T-helper 1 cell treated with Interleukin-12 subunit alpha and Interleukin-12 subunit beta and Interleukin-4 antibody, amounts not matched to agents 30 μg/mL and 1 μg/mL, for 36 hours (primary cell): ENCODE measurements around the gene DNAH7.

Experiments
- H3K27ac Mint-ChIP-seq: one replicate; pipeline ENCODE4 v1.8.0; 2021; ENCODE audit warnings: mild to moderate bottlenecking, mixed read lengths
- H3K27me3 Mint-ChIP-seq: one replicate; pipeline ENCODE4 v1.8.0; 2021; ENCODE audit warnings: low read depth, mixed read lengths
- H3K36me3 Mint-ChIP-seq: one replicate; pipeline ENCODE4 v1.8.0; 2021; ENCODE audit warnings: low read depth, mixed read lengths
- H3K4me1 Mint-ChIP-seq: one replicate; pipeline ENCODE4 v1.8.0; 2021; ENCODE audit warnings: low read depth, mixed read lengths
- H3K4me3 Mint-ChIP-seq: one replicate; pipeline ENCODE4 v1.8.0; 2021; ENCODE audit warnings: mild to moderate bottlenecking, moderate library complexity, mixed read lengths
- H3K9me3 Mint-ChIP-seq: one replicate; pipeline ENCODE4 v1.8.0; 2021; ENCODE audit warnings: mixed read lengths

Gene DNAH7

DNA sequence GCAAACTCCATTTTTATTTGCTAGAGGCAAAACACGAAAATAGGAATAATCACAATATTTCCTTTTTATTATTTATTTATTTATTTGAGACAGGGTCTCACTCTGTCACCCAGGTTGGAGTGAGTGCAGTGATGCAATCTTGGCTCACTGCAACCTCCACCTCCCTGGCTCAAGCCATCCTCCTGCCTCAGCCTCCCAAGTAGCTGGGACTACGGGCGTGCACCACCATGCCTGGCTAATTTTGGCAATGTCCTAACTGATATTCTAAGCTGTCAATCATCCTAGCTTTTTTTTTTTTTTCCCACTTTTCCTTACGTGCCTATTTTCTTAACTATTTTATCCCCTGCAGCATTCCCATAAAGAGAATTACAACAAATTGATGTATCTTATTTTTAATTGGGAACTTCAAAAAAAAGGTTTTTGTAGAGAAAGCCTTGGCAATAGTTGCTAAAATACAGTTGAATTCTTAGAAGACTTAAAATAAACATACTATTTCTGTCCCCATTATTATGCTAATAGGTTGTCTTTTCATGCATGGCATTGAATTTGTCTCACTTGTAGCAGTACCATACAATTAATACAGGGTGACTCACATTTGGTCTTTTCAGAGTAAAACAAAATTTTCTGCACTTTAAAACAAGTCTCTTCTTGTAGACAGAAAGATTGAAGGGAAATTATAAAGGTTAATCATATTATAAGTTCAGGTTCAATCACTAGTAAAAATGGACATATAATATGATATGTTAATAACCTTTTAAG, 258.1 kb downstream of the DNAH7 start:
- Mint-ChIP-seq H3K27me3 (peaks cover 14% of the 10 kb centered on the region), H3K27ac (no peak overlapping the region), H3K4me1 (no peaks in the 10 kb centered on the region), H3K4me3 (no peak overlapping the region), H3K9me3 (no peaks in the 10 kb centered on the region), H3K36me3 (no peaks in the 10 kb centered on the region)

DNA sequence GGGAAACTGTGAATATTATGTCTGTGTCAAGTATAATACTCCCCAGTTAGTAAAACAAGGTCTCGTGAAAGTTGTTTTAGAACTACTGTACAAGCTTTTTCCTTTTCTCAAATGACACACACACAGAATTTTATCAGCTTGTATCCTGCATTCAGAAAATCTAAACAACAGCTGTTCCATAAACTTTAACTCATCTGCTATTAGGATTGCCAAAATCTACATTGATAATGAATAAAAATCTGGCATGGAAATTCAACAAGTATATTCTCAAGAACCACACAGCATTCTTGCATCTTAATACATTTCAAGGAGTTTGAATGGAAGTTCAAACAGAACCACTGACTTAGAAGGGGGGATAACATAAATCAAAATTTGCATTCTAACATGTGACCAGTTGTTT, 260.4 kb downstream of the DNAH7 start:
- Mint-ChIP-seq H3K27ac (no peak overlapping the region), H3K4me1 (no peaks in the 10 kb centered on the region), H3K27me3 (peaks cover 14% of the 10 kb centered on the region), H3K36me3 (no peaks in the 10 kb centered on the region), H3K9me3 (no peaks in the 10 kb centered on the region), H3K4me3 (no peak overlapping the region)

DNA sequence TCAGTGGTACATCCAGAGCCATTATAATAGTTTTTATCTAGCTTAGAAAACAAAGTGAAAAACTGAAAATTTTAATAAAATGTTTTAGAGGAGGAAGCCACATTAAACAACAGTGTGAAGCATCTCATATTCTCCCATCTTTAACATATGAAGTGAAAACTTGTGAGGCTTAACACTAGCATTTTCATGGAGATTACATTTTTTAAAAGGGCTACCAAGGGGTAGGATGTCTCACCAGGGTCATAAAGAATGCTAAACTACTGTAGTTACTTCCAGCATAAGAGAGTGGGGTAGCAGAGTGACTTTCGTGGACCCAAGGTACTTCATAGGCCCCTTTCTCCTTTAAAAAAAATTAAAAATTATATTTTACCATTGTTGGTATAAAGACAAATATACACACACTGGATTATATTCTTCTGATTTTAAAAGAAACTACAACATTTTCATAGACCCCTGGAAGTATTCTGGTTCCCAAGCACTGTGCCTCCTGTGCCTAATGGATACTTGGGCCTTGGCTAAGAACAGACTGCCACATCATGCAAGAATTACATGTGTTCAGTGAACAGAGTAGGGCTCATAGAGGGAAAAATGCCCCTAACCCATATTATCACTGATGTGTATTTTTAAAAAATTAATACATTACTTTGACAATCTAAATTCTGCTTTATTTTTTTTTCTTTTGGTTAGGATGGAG, 263.2 kb downstream of the DNAH7 start:
- no peaks in the 10 kb centered on the region for H3K36me3 Mint-ChIP-seq
- H3K27ac Mint-ChIP-seq = no peak overlapping the region
- H3K9me3 Mint-ChIP-seq = no peaks in the 10 kb centered on the region
- H3K27me3 Mint-ChIP-seq = peaks cover 7% of the 10 kb centered on the region
- H3K4me1 Mint-ChIP-seq = no peaks in the 10 kb centered on the region
- no peak overlapping the region for H3K4me3 Mint-ChIP-seq

DNA sequence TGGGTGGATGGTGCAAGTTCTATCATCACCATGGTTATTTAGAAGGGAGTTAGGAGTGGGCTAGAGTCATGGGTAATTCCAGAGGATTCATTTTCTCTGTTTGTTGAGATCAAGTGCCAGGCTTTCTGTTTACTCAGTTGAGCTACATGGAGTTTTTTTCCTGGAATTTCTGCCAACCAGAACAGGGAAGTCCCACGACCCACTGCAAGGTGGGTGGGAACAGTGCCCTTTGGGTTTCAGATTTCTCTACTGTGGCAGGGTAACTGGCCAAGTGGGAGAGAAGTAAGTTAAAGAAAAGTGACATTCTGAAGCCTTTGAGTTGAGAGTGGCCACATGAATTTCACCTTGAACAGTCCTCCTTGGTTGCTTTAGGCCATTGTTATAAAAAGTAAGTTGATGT, 272.8 kb downstream of the DNAH7 start:
- no peaks in the 10 kb centered on the region for H3K4me1 Mint-ChIP-seq
- no peaks in the 10 kb centered on the region for H3K9me3 Mint-ChIP-seq
- no peaks in the 10 kb centered on the region for H3K27me3 Mint-ChIP-seq
- no peaks in the 10 kb centered on the region for H3K36me3 Mint-ChIP-seq
- H3K27ac Mint-ChIP-seq = no peak overlapping the region
- no peak overlapping the region for H3K4me3 Mint-ChIP-seq

DNA sequence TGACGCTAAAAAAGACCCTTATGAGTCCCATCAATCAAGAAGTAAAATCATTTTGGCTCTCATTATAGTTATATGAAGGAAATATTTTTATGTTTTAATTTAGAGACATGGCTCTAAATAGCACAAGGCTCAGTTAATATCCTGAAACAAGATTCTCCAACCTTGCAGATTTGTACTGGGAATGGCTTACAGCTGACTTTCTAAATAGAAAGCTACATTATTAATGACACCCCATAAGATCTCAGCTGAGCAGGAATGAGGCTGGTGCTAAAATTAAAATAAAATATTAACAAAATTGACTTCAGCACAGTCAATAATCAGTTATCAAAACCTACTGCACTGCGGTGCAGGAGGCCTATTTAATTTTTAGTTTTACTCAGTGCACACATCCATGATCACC, 274.8 kb downstream of the DNAH7 start:
- Mint-ChIP-seq H3K27ac (no peak overlapping the region), H3K9me3 (no peaks in the 10 kb centered on the region), H3K4me3 (no peak overlapping the region), H3K4me1 (no peaks in the 10 kb centered on the region), H3K36me3 (no peaks in the 10 kb centered on the region), H3K27me3 (no peaks in the 10 kb centered on the region)

DNA sequence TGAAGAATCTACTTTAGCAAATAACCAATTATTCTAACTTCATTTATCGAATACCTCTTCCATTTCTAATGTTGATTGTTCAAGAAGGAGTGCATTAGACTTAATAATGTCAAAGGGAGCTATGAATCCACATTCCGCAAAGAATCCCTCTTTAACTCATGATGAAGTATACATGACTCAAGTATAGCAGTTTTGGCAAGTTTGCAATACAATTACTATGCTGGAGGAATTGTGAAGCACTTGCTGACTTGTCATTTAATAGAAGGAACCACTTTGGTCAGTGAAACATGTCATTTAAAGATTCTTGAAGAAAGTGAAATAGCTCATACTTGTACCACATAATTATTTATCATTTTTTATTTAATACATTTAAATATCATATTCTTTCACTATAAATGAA, 286.5 kb downstream of the DNAH7 start:
- no peaks in the 10 kb centered on the region for H3K27me3 Mint-ChIP-seq

DNA sequence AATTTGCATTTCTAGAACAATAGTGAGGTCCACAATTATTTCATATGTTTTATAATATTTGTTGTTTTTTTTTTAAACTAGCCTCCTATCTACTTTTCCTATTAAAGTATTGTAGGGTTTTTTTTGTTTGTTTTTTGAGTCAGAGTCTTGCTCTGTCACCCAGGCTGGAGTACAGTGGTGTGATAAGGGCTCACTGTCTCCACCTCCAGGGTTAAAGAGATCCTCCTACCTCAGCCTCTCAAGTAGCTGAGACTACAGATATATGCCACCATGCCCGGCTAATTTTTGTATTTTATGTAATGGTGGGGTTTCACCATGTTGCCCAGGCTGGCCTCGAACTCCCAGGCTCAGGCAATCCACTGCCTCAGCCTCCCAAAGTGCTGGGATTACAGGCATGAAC, 289.1 kb downstream of the DNAH7 start:
- Mint-ChIP-seq H3K9me3 (no peaks in the 10 kb centered on the region), H3K36me3 (no peaks in the 10 kb centered on the region), H3K4me1 (no peaks in the 10 kb centered on the region), H3K27me3 (no peaks in the 10 kb centered on the region), H3K4me3 (no peak overlapping the region), H3K27ac (no peak overlapping the region)

More for the DNA sequence above, 286.5 kb downstream of the DNAH7 start:
- no peaks in the 10 kb centered on the region for H3K4me1 Mint-ChIP-seq
- H3K27ac Mint-ChIP-seq = no peak overlapping the region
- H3K9me3 Mint-ChIP-seq = no peaks in the 10 kb centered on the region
- H3K4me3 Mint-ChIP-seq = no peak overlapping the region
- no peaks in the 10 kb centered on the region for H3K36me3 Mint-ChIP-seq

DNA sequence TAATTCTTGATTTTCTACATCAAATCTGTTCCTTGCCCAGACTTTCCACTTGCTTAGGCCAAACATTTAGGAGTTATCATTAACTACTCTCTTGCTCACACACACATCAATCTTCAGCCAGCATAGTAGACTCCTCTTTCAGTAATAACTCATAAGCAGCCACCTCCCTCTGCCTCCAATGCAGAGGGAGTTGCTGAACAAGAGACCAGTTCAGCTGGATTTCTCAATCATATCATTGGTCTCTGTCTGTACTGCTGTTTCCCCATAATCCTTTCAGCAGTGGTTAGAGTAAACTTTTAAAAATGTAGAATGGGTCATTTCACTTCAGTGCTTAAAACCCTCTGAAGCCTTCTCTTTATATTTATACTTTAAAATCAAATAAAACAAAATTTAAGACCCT, 298.7 kb downstream of the DNAH7 start:
- H3K9me3 Mint-ChIP-seq = peaks cover 3% of the 10 kb centered on the region
- H3K27me3 Mint-ChIP-seq = peaks cover 11% of the 10 kb centered on the region
- no peaks in the 10 kb centered on the region for H3K36me3 Mint-ChIP-seq
- H3K4me3 Mint-ChIP-seq = no peak overlapping the region
- H3K27ac Mint-ChIP-seq = no peak overlapping the region
- H3K4me1 Mint-ChIP-seq = no peaks in the 10 kb centered on the region

DNA sequence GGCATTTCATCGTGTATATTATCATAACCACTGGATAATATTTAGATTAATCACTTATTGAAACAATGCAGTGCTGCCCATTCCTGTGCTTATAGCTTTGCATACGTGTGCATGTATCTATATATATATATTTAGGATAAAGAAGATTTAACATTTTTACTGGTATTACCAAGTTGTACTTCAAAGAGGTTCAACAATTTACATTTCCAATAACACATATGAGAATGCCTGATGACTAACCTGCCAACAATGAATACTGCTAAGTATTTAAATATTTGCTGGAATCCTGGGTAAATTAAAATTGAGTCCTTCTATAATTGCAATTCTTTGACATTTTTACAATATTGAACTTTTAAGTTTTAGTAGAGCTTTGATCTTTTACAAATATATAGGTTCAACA, 300.2 kb downstream of the DNAH7 start:
- Mint-ChIP-seq H3K27me3 (peaks cover 10% of the 10 kb centered on the region), H3K9me3 (peaks cover 6% of the 10 kb centered on the region), H3K4me3 (no peak overlapping the region), H3K4me1 (no peaks in the 10 kb centered on the region), H3K36me3 (no peaks in the 10 kb centered on the region), H3K27ac (no peak overlapping the region)

DNA sequence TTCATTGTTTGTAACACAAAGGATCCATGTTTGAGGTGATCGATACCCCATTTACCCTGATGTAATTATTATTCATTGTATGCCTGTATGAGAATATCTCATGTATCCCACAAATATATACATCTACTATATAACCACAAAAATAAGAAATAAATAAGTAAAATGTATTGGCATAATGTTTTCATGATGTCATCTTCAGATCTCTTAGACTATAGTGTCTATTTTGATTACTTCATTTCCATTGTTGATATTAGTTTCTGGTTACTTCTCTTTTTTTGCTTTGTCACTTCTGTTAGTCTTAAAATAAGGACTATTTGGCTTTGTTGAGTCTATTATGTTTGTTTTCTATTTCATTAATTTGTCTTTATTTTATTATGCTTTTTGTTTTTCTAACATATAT, 301.9 kb downstream of the DNAH7 start:
- H3K4me1 Mint-ChIP-seq = no peaks in the 10 kb centered on the region
- no peaks in the 10 kb centered on the region for H3K36me3 Mint-ChIP-seq
- H3K9me3 Mint-ChIP-seq = peaks cover 15% of the 10 kb centered on the region
- H3K27me3 Mint-ChIP-seq = peaks cover 21% of the 10 kb centered on the region
- H3K27ac Mint-ChIP-seq = no peak overlapping the region
- H3K4me3 Mint-ChIP-seq = no peak overlapping the region

DNA sequence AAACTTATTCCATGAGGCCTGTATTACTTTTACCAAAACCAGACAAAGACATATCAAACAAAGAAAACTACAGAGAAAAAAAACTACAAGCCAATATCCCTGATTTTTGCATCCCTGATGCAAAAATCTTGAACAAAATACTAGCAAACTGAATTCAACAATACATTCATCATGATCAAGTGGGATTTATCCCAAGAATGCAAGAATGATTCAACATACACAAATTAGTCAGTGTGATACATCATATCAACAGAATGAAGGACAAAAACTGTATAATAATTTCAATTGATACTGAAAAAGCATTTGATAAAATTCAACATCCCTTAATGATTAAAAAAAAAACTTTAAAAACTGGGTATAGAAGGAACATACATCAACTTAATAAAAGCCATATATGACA, 304.8 kb downstream of the DNAH7 start:
- Mint-ChIP-seq H3K4me3 (no peak overlapping the region), H3K27me3 (peaks cover 21% of the 10 kb centered on the region), H3K27ac (no peak overlapping the region), H3K36me3 (no peaks in the 10 kb centered on the region), H3K4me1 (no peaks in the 10 kb centered on the region), H3K9me3 (peaks cover 15% of the 10 kb centered on the region)

DNA sequence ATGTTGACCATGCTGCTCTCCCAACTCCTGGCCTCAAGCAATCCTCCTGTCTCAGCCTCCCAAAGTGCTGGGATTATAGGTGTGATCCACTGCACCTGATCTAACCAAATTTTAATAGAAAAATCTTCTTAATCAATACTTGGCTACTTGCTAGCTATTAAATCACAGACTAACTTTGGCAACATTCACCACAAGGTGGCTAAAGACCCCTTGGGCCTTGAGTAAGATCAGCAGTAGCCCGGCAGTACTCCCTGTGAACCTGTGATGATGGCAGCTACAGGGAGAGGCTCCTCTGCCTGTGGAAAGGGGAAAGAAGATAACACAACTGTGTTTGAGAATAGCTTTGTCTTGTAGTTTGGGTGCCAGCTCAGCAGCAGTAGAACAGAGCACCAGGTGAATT, 308.8 kb downstream of the DNAH7 start:
- H3K27me3 Mint-ChIP-seq = peaks cover 15% of the 10 kb centered on the region
- H3K4me3 Mint-ChIP-seq = no peak overlapping the region
- no peaks in the 10 kb centered on the region for H3K36me3 Mint-ChIP-seq
- no peak overlapping the region for H3K27ac Mint-ChIP-seq
- no peaks in the 10 kb centered on the region for H3K4me1 Mint-ChIP-seq
- H3K9me3 Mint-ChIP-seq = peaks cover 12% of the 10 kb centered on the region

DNA sequence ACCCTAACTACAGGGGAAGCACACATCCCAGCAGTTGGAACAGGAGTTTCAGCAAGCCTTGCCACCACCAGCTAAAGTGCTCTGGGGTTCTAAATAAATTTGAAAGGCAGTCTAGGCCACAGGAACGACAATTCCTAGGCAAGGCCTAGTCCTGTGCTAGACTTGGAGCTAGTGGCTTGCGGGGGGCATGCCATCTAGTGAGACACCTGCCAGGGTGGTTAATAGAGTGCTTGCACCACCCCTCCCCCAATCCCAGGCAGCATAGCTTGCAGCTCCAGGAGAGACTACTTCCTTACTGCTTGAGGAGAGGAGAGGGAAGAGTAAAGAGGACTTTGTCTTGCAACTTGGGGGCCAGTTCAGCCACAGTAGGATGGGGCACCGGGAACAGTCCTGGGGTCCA, 309.8 kb downstream of the DNAH7 start:
- H3K9me3 Mint-ChIP-seq = peaks cover 12% of the 10 kb centered on the region
- no peaks in the 10 kb centered on the region for H3K36me3 Mint-ChIP-seq
- H3K4me3 Mint-ChIP-seq = no peak overlapping the region
- no peaks in the 10 kb centered on the region for H3K4me1 Mint-ChIP-seq
- peaks cover 15% of the 10 kb centered on the region for H3K27me3 Mint-ChIP-seq
- H3K27ac Mint-ChIP-seq = no peak overlapping the region

DNA sequence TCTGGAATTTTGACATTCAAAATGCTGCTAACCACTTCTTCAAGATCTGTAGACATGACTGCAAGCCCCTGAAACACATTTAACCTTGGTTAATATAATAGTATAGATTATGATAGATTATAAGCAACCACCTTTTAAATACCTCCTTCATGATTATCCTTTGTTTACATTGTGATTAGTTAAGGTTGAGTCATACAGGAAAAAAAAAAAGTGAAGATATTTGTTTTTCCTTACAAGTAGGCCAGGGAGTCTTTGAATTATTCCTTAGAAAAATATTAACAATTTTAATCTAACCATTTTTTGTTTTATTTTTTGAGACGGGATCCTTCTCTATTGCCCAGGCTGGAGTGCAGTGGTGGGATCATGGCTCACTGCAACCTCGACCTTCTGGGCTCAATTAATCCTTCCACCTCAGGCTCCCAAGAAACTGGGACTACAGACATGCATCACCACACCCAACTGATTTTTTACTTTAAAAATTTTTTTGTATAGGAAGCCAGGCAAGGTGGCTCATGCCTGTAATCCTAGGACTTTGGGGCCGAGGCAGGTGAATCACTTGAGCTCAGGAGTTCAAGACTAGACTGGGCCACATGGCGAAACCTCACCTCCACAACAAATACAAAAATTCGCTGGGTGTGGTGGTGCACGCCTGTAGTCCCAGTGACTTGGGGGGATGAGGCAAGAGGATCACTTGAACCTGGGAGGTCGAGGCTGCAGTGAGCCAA, 312.3 kb downstream of the DNAH7 start:
- Mint-ChIP-seq H3K4me3 (no peak overlapping the region), H3K27ac (no peak overlapping the region), H3K9me3 (no peaks in the 10 kb centered on the region), H3K4me1 (no peaks in the 10 kb centered on the region), H3K27me3 (no peaks in the 10 kb centered on the region), H3K36me3 (no peaks in the 10 kb centered on the region)

DNA sequence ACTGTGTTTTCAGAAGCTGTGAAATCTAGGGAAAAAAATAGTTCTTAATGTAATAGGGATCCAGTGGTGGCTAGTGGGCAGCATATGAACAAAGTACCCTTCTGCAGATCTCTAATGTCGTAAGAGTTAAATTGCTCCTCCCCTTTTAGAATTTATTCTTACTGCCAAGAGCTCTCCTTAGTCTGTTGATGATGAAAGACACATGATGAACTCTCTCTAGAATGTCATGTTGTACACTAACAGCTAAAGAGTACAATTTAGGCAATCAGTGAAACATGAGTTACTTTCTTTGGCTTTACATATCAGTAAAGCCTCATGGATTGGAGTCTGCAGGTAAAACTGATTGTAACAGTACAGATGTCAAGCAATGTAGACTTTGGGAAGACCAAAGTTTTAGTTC, 327.4 kb downstream of the DNAH7 start:
- Mint-ChIP-seq H3K9me3 (peaks cover 4% of the 10 kb centered on the region), H3K4me3 (no peak overlapping the region), H3K36me3 (peaks cover 13% of the 10 kb centered on the region), H3K27ac (no peak overlapping the region), H3K27me3 (no peaks in the 10 kb centered on the region), H3K4me1 (no peaks in the 10 kb centered on the region)
